ENCODE data around the gene P2RY8. TPM values are rescaled to one million over a fixed set of nuclear protein-coding genes. Genes with fewer than 3 reads are reported as not detected.

The P2RY8 gene
- total and polyA plus RNA-seq, 2 of the 4 experiments (the other 2 are of a cell fraction): not detected

DNA sequence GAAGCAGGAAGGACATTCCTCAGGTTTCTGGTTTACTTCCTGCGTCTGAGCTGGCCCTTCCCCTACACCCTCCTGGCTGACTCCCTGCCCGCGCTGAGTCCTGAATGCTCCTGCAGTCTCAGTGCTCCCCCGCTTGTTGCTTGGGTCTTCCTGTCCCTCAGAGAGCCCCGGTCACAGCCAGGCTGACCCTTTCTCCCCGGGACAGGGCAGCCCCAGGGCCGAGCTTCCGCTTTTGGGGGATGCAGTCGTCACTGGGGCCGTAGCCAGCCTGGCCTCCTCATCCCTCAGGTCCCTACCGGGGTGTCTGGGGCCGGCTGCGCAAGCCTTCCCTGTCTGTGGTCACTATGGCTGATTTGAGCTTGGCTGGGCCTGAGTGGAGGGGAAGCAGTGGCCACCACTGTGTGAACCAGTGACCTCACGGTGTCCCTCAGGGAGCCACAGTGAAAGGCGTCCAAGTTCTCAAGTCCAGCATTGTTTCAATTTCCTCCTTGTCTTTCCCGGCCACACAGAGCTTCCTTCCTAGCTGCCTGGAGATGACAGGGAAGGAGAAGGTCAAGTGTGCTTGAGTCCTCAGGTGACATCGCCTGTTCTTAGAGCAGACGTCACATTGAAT lies 50.1 kb downstream of the P2RY8 start:
- no peak overlapping the region for H3K14ac ChIP-seq (replicated peaks; ENCODE audit: low read depth, low read length)
- H3K9ac ChIP-seq (ENCODE audit: low read depth, low read length): no peak overlapping the region
- H3K9me3 ChIP-seq (ENCODE audit: control insufficient read depth, insufficient read depth, low read length): peaks cover 24% of the 10 kb centered on the region; the same call in 1 of the 2 replicates
- H3K4me3 ChIP-seq (ENCODE audit: insufficient read depth, low read depth, low read length): no peak overlapping the region
- H3K23ac ChIP-seq (ENCODE audit: low read depth, low read length): no peak overlapping the region
- no peak overlapping the region for H3K18ac ChIP-seq (ENCODE audit: low read depth, low read length)
- H3K4me1 ChIP-seq (ENCODE audit: control insufficient read depth, insufficient read depth, low read length): no peaks in the 10 kb centered on the region
- H3K56ac ChIP-seq (ENCODE audit: extremely low read depth, insufficient read depth, low read length): no peak overlapping the region
- no peaks in the 10 kb centered on the region for H3K79me1 ChIP-seq (ENCODE audit: low read depth in 1 of 2, low read length in 2 of 2)
- WGBS, 2 experiments (ENCODE audit: extremely low coverage in 2 of 2, insufficient read length in 1 of 2): 64% methylated on average over 7 of the region's 18 CpGs; no CpG with 5 or more reads in 1 of the 2 experiments
- H3K4me2 ChIP-seq (ENCODE audit: low read depth, low read length): no peak overlapping the region
- no peaks in the 10 kb centered on the region for H3K36me3 ChIP-seq (ENCODE audit: control insufficient read depth, insufficient read depth, low read length)
- H4K8ac ChIP-seq (ENCODE audit: low read depth in 2 of 2, low read length in 2 of 2): no peak overlapping the region
- no peak overlapping the region for H2BK15ac ChIP-seq (ENCODE audit: low read depth, low read length)
- ATAC-seq (ENCODE audit: low read depth): no peak
- CTCF ChIA-PET: no interaction called here
- no peak overlapping the region for H2BK120ac ChIP-seq (ENCODE audit: low read depth, low read length)
- H4K20me1 ChIP-seq (ENCODE audit: insufficient read depth, low read length): no peaks in the 10 kb centered on the region
- in situ Hi-C loops (cut with MboI; ENCODE audit: low sequenced_read_pairs) (no loop called here), intact Hi-C loops (cut with micrococcal nuclease) (no loop called here), dilution Hi-C loops (cut with HindIII; ENCODE audit: low sequenced_read_pairs, unreplicated experiment) (no loop called here)
- H4K5ac ChIP-seq (ENCODE audit: low read depth, low read length): no peak overlapping the region
- no peak overlapping the region for H2AK9ac ChIP-seq (replicated peaks; ENCODE audit: low read depth, low read length, poor library complexity)
- H3K4ac ChIP-seq (ENCODE audit: low read depth, low read length): no peak overlapping the region
- no peak overlapping the region for H4K91ac ChIP-seq (ENCODE audit: insufficient read depth, low read depth, low read length)
- no peak overlapping the region for H2AK5ac ChIP-seq (ENCODE audit: low read depth, low read length)
- no TSS peak for BruUV-seq (replicated peaks)
- H3K27me3 ChIP-seq (ENCODE audit: control insufficient read depth, insufficient read depth, low read length): no peaks in the 10 kb centered on the region
- TF ChIP-seq FOS (IDR thresholded peaks at IDR 0.05; ENCODE audit: low read depth, low read length) (no peak), MAZ (IDR thresholded peaks at IDR 0.05; ENCODE audit: borderline replicate concordance, low read depth, low read length) (no peak), RFX5 (IDR thresholded peaks at IDR 0.05; ENCODE audit: low read depth, low read length) (no peak), RCOR1 (IDR thresholded peaks at IDR 0.05; ENCODE audit: insufficient replicate concordance, low read length) (no peak), MAFK (IDR thresholded peaks at IDR 0.05; ENCODE audit: low read depth, low read length) (no peak)
- no peak overlapping the region for H2BK20ac ChIP-seq (ENCODE audit: low read depth, low read length)
- DNase-seq: no peak
- POLR2A ChIA-PET (ENCODE audit: unreplicated experiment): no interaction called here
- no peaks in the 10 kb centered on the region for H3K9me1 ChIP-seq (ENCODE audit: insufficient read depth, low read length)
- H3K27ac ChIP-seq (ENCODE audit: insufficient read depth, low read length): no peak overlapping the region
- H2AFZ ChIP-seq (replicated peaks; ENCODE audit: low read length, poor library complexity): no peak overlapping the region
- no peak overlapping the region for H2BK5ac ChIP-seq (ENCODE audit: low read depth, low read length, poor library complexity, severe bottlenecking)
